Peyer's patch (tissue), 4 donors: ENCODE measurements around the gene HELB.

ENCODE experiments used
- POLR2A ChIP-seq, 2 donors: fragments of 450-650 bp; IDR thresholded peaks; one replicate each; pipeline ENCODE4 v1.5.1; 2017; ENCODE audit warnings: antibody characterized with exemption in 2 of 2, mild to moderate bottlenecking in 2 of 2, moderate library complexity in 2 of 2
- TF ChIP-seq, protein P1 (sequence below), 6 experiments: fragments of 450-650 bp in 4 of 6; fragments of 200-600 bp in 2 of 6; sonication (generic) in 1 of 6; IDR thresholded peaks; one replicate each; pipeline ENCODE4 v1.5.1; 2017 to 2019; ENCODE audit warnings: antibody characterized with exemption in 6 of 6, mild to moderate bottlenecking in 3 of 6, moderate library complexity in 1 of 6

DNA sequence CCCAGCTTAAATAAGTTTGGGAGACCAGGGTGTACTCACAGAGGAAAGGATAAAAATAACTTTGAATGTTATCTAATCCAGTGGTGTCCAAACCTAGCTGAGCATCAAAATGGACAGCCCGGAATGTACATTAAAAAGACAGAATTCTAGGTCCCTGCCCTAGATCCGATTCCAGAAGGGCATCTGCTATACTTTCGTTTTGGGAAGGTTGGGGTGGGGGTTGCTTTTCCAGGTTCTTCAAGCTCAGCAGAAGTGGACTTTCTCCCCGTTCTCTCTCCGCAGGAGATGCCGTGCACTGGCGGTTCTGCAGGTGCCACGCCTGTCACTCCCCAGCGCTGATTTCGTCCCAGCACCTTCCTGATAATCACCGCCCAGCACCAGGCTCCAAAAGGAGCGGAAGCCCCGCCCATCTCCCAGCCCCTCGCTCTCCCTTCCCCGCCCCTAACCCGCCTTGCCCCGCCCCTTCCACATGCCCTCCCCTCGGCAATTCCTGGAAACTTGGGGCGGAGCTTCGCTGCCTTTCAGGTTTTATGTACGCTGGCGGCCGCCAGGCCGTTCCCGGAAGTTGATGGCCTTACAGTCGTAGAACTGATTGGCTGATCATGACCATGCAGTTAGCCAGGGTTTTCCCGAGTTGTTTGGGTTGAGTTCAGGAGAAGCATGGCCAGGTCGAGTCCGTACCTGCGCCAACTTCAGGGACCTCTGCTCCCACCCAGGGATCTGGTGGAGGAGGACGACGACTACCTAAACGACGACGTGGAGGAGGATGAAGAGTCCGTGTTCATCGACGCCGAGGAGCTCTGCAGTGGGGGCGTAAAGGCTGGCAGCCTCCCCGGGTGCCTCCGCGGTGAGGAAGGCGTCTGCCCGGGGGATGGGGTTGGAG is at the start of gene HELB:
- TF ChIP-seq, protein P1, sequence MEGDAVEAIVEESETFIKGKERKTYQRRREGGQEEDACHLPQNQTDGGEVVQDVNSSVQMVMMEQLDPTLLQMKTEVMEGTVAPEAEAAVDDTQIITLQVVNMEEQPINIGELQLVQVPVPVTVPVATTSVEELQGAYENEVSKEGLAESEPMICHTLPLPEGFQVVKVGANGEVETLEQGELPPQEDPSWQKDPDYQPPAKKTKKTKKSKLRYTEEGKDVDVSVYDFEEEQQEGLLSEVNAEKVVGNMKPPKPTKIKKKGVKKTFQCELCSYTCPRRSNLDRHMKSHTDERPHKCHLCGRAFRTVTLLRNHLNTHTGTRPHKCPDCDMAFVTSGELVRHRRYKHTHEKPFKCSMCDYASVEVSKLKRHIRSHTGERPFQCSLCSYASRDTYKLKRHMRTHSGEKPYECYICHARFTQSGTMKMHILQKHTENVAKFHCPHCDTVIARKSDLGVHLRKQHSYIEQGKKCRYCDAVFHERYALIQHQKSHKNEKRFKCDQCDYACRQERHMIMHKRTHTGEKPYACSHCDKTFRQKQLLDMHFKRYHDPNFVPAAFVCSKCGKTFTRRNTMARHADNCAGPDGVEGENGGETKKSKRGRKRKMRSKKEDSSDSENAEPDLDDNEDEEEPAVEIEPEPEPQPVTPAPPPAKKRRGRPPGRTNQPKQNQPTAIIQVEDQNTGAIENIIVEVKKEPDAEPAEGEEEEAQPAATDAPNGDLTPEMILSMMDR (IDR thresholded peaks at IDR 0.05): peak in 2 of 6 experiments; percentile 3 to 16
- peak; percentile 42 to 71 for TF ChIP-seq POLR2A (IDR thresholded peaks at IDR 0.05)
